ENCODE measurements around the gene NCKAP5. TPM values are rescaled to one million over a fixed set of nuclear protein-coding genes. Genes with fewer than 3 reads are reported as not detected.

The NCKAP5 gene
- total and polyA plus RNA-seq, 2 donors (not counting 1 experiment from before 2014, with no cell fraction given), result not detected

GRCh38 chr2:132977812-132978529 lies 590.3 kb downstream of the NCKAP5 start:
- Histone ChIP-seq H3K27me3 (replicated peaks in 1 of 4; ENCODE audit: control extremely low read depth in 1 of 4, control insufficient read depth in 3 of 4, insufficient read depth in 4 of 4, low read length in 3 of 4) (no peaks in the 10 kb centered on the region), H3K27ac (ENCODE audit: low read length in 2 of 2) (no peak overlapping the region), H3K36me3 (replicated peaks in 1 of 2; ENCODE audit: control extremely low read depth in 1 of 2, control insufficient read depth in 1 of 2, extremely low read depth in 1 of 2, insufficient read depth in 2 of 2, low read length in 1 of 2) (no peaks in the 10 kb centered on the region), H2AFZ (ENCODE audit: insufficient read depth, low read depth, low read length, poor library complexity, severe bottlenecking) (no peak overlapping the region), H3K4me1 (ENCODE audit: control insufficient read depth in 2 of 2, insufficient read depth in 2 of 2, low read length in 2 of 2) (no peaks in the 10 kb centered on the region), H3K9me3 (ENCODE audit: control extremely low read depth in 1 of 3, control insufficient read depth in 2 of 3, insufficient read depth in 1 of 3, low read length in 2 of 3) (peaks cover 0 to 2% (median 0%) of the 10 kb centered on the region in 3 donors), H3K4me2 (replicated peaks; ENCODE audit: low read depth, low read length, poor library complexity, severe bottlenecking) (no peak overlapping the region), H3K9ac (ENCODE audit: low read length) (no peak overlapping the region), H3K79me2 (ENCODE audit: control insufficient read depth, insufficient read depth, low read length) (no peaks in the 10 kb centered on the region), H4K20me1 (ENCODE audit: control insufficient read depth, insufficient read depth, low read length, poor library complexity, severe bottlenecking) (no peaks in the 10 kb centered on the region), H3K4me3 (ENCODE audit: control extremely low read depth in 1 of 5, extremely low read depth in 1 of 5, insufficient read depth in 1 of 5, low read depth in 2 of 5, low read length in 4 of 5) (no peak overlapping the region)
- ATAC-seq (ENCODE audit: low read depth) (no peak), DNase-seq (no peak)
- Mint-ChIP-seq H3K27ac (no peak overlapping the region), H3K4me1 (no peaks in the 10 kb centered on the region), H3K27me3 (no peaks in the 10 kb centered on the region), H3K9me3 (ENCODE audit: insufficient read depth) (no peaks in the 10 kb centered on the region), H3K4me3 (no peak overlapping the region)
- intact Hi-C loops (cut with micrococcal nuclease), result no loop called here
- TF ChIP-seq EZH2 (IDR thresholded peaks at IDR 0.05; ENCODE audit: borderline replicate concordance, insufficient read depth, low read depth, low read length, poor library complexity, severe bottlenecking) (no peak), CTCF (IDR thresholded peaks at IDR 0.05) (no peak)
- ChIA-PET POLR2A (no interaction called here), CTCF (no interaction called here)
- 60% methylated on average over 1 of the region's 4 CpGs for WGBS (ENCODE audit: insufficient coverage)
